GM12878 (cell line): ENCODE data around the gene LRRC55. TPM values are rescaled to one million over a fixed set of nuclear protein-coding genes. Genes with fewer than 3 reads are reported as not detected.

ENCODE experiments used
- ATAC-seq: fragments of 200-7000 bp; cut with Tn5 transposase; 3 replicates; pipeline ENCODE4 v1.9.1; 2020; ENCODE audit warnings: mild to moderate bottlenecking, moderate library complexity
- BruUV-seq: library from RNA; stranded (reverse); fragments of 400-500 nt; replicated peaks from 2 replicates; lab custom pipeline; 2021; lab: Mats Ljungman, UMichigan
- CTCF ChIA-PET: fragments of 300-600 bp; sonication (Branson Sonifier 250); formaldehyde crosslinking; extraction: SDS; loops from one replicate; lab custom pipeline; 2021; ENCODE audit warnings: inconsistent platforms; lab: Yijun Ruan, JAX
- POLR2A ChIA-PET: fragments of 350-600 bp; formaldehyde crosslinking; extraction: SDS; loops from one replicate; lab custom pipeline; 2021; ENCODE audit warnings: inconsistent platforms; lab: Charles Lee
- RAD21 ChIA-PET: fragments of 300-600 bp; sonication (Branson Sonifier 250); formaldehyde crosslinking; loops from one replicate; lab custom pipeline; 2023; ENCODE audit warnings: antibody characterized with exemption; ENCODE audit not compliant: unreplicated experiment; lab: Charles Lee
- SMC1A ChIA-PET: fragments of 300-600 bp; sonication (Branson Sonifier 250); formaldehyde crosslinking; loops from one replicate; lab custom pipeline; 2023; ENCODE audit not compliant: unreplicated experiment, uncharacterized antibody; lab: Charles Lee
- DNase-seq: peaks from one replicate; pipeline ENCODE4 v3.0.0-alpha.2; 2011; ENCODE audit warnings: low read depth, low spot score
- FAIRE-seq: peaks from 3 replicates; lab custom pipeline; 2011; peaks lifted over from hg19 to GRCh38; lab: Jason Lieb, UNC
- H2AFZ ChIP-seq: 2 replicates; pipeline ENCODE4 v1.6.0; 2011; ENCODE audit warnings: low read depth, low read length, control low read depth; ENCODE audit not compliant: control insufficient read depth
- H3K27ac ChIP-seq: 2 replicates; pipeline ENCODE4 v1.5.1; 2011; ENCODE audit warnings: control low read depth; ENCODE audit not compliant: control insufficient read depth, insufficient read depth
- H3K27me3 ChIP-seq, 2 experiments: replicated peaks in 1 of 2; 2 replicates each; pipeline versions ENCODE4 v1.6.0 to v1.6.1; 2011; ENCODE audit warnings: low read length in 1 of 2; ENCODE audit not compliant: control insufficient read depth in 2 of 2, insufficient read depth in 2 of 2
- H3K36me3 ChIP-seq, 2 experiments: 2 replicates each; pipeline ENCODE4 v1.5.1; 2011; ENCODE audit warnings: low read length in 1 of 2; ENCODE audit not compliant: control insufficient read depth in 2 of 2, insufficient read depth in 2 of 2
- H3K4me1 ChIP-seq: 2 replicates; pipeline ENCODE4 v1.6.1; 2011; ENCODE audit warnings: mild to moderate bottlenecking, low read length, moderate library complexity, mixed read lengths; ENCODE audit not compliant: control insufficient read depth, insufficient read depth
- H3K4me2 ChIP-seq: 2 replicates; pipeline ENCODE4 v1.6.0; 2011; ENCODE audit warnings: control low read depth; ENCODE audit not compliant: control insufficient read depth, insufficient read depth
- H3K4me3 ChIP-seq: fragments of 200-600 bp; sonication (generic); 2 replicates; pipeline ENCODE4 v1.5.1; 2016
- H3K79me2 ChIP-seq: 2 replicates; pipeline ENCODE4 v1.6.0; 2011; ENCODE audit warnings: low read length; ENCODE audit not compliant: control insufficient read depth, insufficient read depth
- H3K9ac ChIP-seq: 2 replicates; pipeline ENCODE4 v1.8.0; 2011; ENCODE audit warnings: low read length, control low read depth, mixed read lengths; ENCODE audit not compliant: control insufficient read depth, insufficient read depth
- H3K9me3 ChIP-seq: replicated peaks from 3 replicates; pipeline ENCODE4 v1.5.1; 2011; ENCODE audit warnings: mild to moderate bottlenecking, low read length; ENCODE audit not compliant: control insufficient read depth, insufficient read depth
- H4K20me1 ChIP-seq: 2 replicates; pipeline ENCODE4 v1.6.0; 2011; ENCODE audit not compliant: control insufficient read depth, insufficient read depth
- CBX5 ChIP-seq: sonication (generic); IDR thresholded peaks from 2 replicates; pipeline ENCODE4 v1.6.1; 2016; ENCODE audit warnings: low read depth, moderate library complexity, mild to moderate bottlenecking, inconsistent platforms
- MYC ChIP-seq: IDR thresholded peaks from 2 replicates; pipeline ENCODE4 v1.6.1; 2011; ENCODE audit warnings: mild to moderate bottlenecking, low read length, moderate library complexity, inconsistent platforms; ENCODE audit not compliant: insufficient read depth, insufficient replicate concordance, insufficient read length, severe bottlenecking
- NRF1 ChIP-seq: conservative IDR thresholded peaks from 2 replicates; pipeline ENCODE4 v1.6.1; 2011; ENCODE audit warnings: mild to moderate bottlenecking, low read depth, low read length, improper control_type of control experiment
- POLR2A ChIP-seq: IDR thresholded peaks from 2 replicates; pipeline ENCODE4 v1.6.1; 2011; ENCODE audit warnings: low read depth, mild to moderate bottlenecking, low read length
- POLR2AphosphoS5 ChIP-seq: IDR thresholded peaks from 2 replicates; pipeline ENCODE4 v1.6.1; 2011; ENCODE audit warnings: mild to moderate bottlenecking, low read length, inconsistent platforms
- POU2F2 ChIP-seq: IDR thresholded peaks from 3 replicates; pipeline ENCODE4 v1.6.1; 2011; ENCODE audit warnings: low read depth, mild to moderate bottlenecking, low read length, borderline replicate concordance
- TCF3 ChIP-seq: IDR thresholded peaks from 2 replicates; pipeline ENCODE4 v1.6.1; 2012; ENCODE audit warnings: low read depth, mild to moderate bottlenecking, low read length, borderline replicate concordance; ENCODE audit not compliant: insufficient read depth
- WGBS: methylation state at CpG from one replicate; pipeline ENCODE4 v1.1.6; 2016; ENCODE audit warnings: low lambda C conversion rate; ENCODE audit not compliant: insufficient replicate concordance, insufficient coverage; ENCODE audit errors: missing lambda C conversion rate; 5-methylcytosine and 5-hydroxymethylcytosine counted together
- in situ Hi-C: fragments of 300-500 bp; cut with MboI; formaldehyde crosslinking; loops from 9 replicates; pipeline ENCODE4 v1.14.3; 2018; ENCODE audit warnings: mixed read lengths
- intact Hi-C: fragments of 100-400 bp; cut with micrococcal nuclease; formaldehyde crosslinking; loops from one replicate; pipeline ENCODE4 v1.14.2; 2022; ENCODE audit not compliant: unreplicated experiment
- polyA plus RNA-seq, 11 experiments: library from polyadenylated mRNA; depleted of rRNA in 4 of 11; unstranded in 6 of 11; stranded (reverse) in 5 of 11; fragments of >200 nt; fragmentation: Nextera tagmentation in 4 of 11; fragmentation: Illumina TruSeq in 1 of 11; extraction: Ambion mirVana in 4 of 11; extraction: Trizol in 1 of 11; gene quantifications; 1 replicate in 1 of 11; 2 replicates in 10 of 11; pipeline versions ENCODE4 v1.2.1 to v1.2.3, GENCODE V29; 2011 to 2016; ENCODE audit warnings: inconsistent platforms in 2 of 11, missing spikeins in 2 of 11, low read depth in 1 of 11
- total RNA-seq, 4 experiments: library from RNA; depleted of rRNA in 3 of 4; stranded (reverse); fragments of >200 nt in 3 of 4; fragmentation: Illumina TruSeq in 1 of 4; extraction: Trizol in 1 of 4; gene quantifications; 2 replicates each; pipeline versions ENCODE4 v1.2.1 to v1.2.3, GENCODE V29; 2013 to 2021
- TF ChIP-seq, protein P1 (sequence below): fragments of 450-650 bp; IDR thresholded peaks from 2 replicates; pipeline ENCODE4 v1.6.1; 2017; ENCODE audit warnings: low read depth, mild to moderate bottlenecking, moderate library complexity
- TF ChIP-seq, protein P2 (sequence below), 3 experiments: IDR thresholded peaks in 2 of 3; conservative IDR thresholded peaks in 1 of 3; 2 replicates each; pipeline ENCODE4 v1.5.1; 2011; ENCODE audit warnings: low read depth in 3 of 3, low read length in 3 of 3, mild to moderate bottlenecking in 3 of 3, control low read depth in 2 of 3, moderate library complexity in 2 of 3, inconsistent platforms in 1 of 3, mixed read lengths in 1 of 3; ENCODE audit not compliant: control insufficient read depth in 2 of 3, insufficient read depth in 1 of 3; ENCODE audit errors: extremely low read depth in 1 of 3
- TF ChIP-seq, protein P3 (sequence below): fragments of 150-350 bp; IDR thresholded peaks from 2 replicates; pipeline ENCODE4 v1.6.1; 2014; ENCODE audit warnings: mild to moderate bottlenecking, low read depth, low read length

Gene LRRC55
- total and polyA plus RNA-seq, 10 of the 15 experiments (the other 5 are each of a cell fraction or from before 2014, with no cell fraction given), result 0.01 to 0.04 TPM; not detected in 8

DNA sequence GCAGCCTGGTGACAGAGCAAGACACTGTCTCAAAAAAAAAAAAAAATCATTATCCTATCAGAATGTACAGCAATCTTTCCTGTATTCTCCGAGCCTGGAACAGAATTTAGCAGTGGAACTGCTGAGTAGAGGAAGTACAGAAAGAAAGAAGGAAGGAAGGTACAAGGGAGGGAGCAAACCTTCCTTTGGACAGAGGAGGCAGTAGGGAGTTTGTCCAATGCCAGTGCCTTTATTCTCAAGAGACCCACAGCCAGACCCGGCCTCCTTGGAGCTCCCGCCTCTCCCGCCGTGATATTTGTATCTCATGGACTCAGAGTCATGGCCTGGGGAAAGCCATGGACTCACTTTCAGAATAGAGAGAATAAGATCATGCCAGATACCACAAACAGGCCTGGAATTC lies 37.7 kb upstream of the LRRC55 start (continued):
- TF ChIP-seq, protein P1, sequence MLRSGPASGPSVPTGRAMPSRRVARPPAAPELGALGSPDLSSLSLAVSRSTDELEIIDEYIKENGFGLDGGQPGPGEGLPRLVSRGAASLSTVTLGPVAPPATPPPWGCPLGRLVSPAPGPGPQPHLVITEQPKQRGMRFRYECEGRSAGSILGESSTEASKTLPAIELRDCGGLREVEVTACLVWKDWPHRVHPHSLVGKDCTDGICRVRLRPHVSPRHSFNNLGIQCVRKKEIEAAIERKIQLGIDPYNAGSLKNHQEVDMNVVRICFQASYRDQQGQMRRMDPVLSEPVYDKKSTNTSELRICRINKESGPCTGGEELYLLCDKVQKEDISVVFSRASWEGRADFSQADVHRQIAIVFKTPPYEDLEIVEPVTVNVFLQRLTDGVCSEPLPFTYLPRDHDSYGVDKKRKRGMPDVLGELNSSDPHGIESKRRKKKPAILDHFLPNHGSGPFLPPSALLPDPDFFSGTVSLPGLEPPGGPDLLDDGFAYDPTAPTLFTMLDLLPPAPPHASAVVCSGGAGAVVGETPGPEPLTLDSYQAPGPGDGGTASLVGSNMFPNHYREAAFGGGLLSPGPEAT, result no peak
- TF ChIP-seq, protein P2, sequence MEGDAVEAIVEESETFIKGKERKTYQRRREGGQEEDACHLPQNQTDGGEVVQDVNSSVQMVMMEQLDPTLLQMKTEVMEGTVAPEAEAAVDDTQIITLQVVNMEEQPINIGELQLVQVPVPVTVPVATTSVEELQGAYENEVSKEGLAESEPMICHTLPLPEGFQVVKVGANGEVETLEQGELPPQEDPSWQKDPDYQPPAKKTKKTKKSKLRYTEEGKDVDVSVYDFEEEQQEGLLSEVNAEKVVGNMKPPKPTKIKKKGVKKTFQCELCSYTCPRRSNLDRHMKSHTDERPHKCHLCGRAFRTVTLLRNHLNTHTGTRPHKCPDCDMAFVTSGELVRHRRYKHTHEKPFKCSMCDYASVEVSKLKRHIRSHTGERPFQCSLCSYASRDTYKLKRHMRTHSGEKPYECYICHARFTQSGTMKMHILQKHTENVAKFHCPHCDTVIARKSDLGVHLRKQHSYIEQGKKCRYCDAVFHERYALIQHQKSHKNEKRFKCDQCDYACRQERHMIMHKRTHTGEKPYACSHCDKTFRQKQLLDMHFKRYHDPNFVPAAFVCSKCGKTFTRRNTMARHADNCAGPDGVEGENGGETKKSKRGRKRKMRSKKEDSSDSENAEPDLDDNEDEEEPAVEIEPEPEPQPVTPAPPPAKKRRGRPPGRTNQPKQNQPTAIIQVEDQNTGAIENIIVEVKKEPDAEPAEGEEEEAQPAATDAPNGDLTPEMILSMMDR (IDR thresholded peaks at IDR 0.05 in 2 of 3, conservative IDR thresholded peaks at IDR 0.05 in 1 of 3; ENCODE audit: control insufficient read depth in 2 of 3, extremely low read depth in 1 of 3, insufficient read depth in 1 of 3, low read depth in 3 of 3, low read length in 3 of 3), result no peak
- TF ChIP-seq, all 136 proteins: peak for 0

DNA sequence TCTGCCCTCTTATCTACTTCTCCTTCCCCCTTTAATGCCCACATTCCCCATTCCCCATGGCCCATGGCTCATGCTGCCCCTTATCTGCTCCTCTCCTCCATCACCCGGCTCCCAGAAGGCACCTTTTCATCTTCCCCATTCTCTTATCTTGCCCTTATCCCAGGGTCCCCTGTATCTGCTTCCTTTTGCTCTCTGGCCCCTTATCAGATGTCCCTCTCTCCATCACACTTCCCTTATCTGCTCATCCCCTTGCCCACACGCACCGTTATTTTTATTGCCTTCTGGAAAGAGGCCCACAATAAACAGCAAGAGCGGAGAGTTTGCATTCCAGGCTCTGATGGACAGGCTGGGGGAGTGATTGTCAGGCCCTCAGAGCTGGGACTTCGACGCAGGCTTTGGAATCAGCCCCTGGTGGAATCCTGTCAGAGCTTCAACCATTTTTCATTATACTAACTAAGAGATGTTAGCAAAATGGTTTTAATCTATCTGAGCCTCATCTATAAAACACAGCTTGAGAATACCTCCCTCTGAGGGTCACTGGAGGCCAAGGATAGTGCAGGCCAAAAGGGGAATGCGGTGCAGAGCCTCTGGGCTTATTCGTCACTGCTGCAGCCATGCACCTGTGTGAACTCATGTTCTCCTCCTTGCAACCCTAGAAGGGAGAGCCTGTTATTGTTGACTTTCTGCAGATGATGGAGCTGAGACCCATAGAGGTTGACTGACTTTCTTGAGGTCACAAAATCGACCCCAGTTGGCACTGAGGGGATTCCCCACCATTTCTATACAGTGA lies 37.0 kb upstream of the LRRC55 start:
- in situ Hi-C loops, result no loop called here
- WGBS, result 8% methylated on average over 9 of the region's 9 CpGs
- POLR2A ChIA-PET, result no interaction called here
- H3K9ac ChIP-seq, result no peak overlapping the region
- H4K20me1 ChIP-seq, result no peaks in the 10 kb centered on the region
- H3K79me2 ChIP-seq, result no peaks in the 10 kb centered on the region
- FAIRE-seq, result no peak
- H3K36me3 ChIP-seq, result no peaks in the 10 kb centered on the region
- no peak overlapping the region for H3K4me2 ChIP-seq
- H3K4me1 ChIP-seq, result no peaks in the 10 kb centered on the region
- peaks cover 0 to 2% of the 10 kb centered on the region in 2 experiments for H3K27me3 ChIP-seq
- intact Hi-C loops, result no loop called here
- SMC1A ChIA-PET, result no interaction called here
- CTCF ChIA-PET, result no interaction called here
- no peaks in the 10 kb centered on the region for H3K9me3 ChIP-seq
- ATAC-seq, result no peak
- H2AFZ ChIP-seq, result no peak overlapping the region
- H3K27ac ChIP-seq, result no peak overlapping the region
- no peak overlapping the region for H3K4me3 ChIP-seq
- RAD21 ChIA-PET, result no interaction called here
- no peak for DNase-seq
- BruUV-seq, result no TSS peak
- TF ChIP-seq MYC, result no peak
- no peak for TF ChIP-seq TCF3
- no peak for TF ChIP-seq POU2F2
- TF ChIP-seq NRF1, result no peak
- TF ChIP-seq POLR2A, result no peak
- TF ChIP-seq, protein P3, sequence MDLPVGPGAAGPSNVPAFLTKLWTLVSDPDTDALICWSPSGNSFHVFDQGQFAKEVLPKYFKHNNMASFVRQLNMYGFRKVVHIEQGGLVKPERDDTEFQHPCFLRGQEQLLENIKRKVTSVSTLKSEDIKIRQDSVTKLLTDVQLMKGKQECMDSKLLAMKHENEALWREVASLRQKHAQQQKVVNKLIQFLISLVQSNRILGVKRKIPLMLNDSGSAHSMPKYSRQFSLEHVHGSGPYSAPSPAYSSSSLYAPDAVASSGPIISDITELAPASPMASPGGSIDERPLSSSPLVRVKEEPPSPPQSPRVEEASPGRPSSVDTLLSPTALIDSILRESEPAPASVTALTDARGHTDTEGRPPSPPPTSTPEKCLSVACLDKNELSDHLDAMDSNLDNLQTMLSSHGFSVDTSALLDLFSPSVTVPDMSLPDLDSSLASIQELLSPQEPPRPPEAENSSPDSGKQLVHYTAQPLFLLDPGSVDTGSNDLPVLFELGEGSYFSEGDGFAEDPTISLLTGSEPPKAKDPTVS, result no peak
- TF ChIP-seq, protein P2 (IDR thresholded peaks at IDR 0.05 in 2 of 3, conservative IDR thresholded peaks at IDR 0.05 in 1 of 3; ENCODE audit: control insufficient read depth in 2 of 3, extremely low read depth in 1 of 3, insufficient read depth in 1 of 3, low read depth in 3 of 3, low read length in 3 of 3), result no peak
- TF ChIP-seq CBX5, result no peak
- TF ChIP-seq POLR2AphosphoS5, result no peak
